SU-DHL-6 (cell line): ENCODE results near the gene PTK6.

Experiments
- EZH2phosphoT487 ChIP-seq: fragments of 200-600 bp; sonication (generic), shearing (Covaris generic); conservative IDR thresholded peaks from 2 replicates; pipeline ENCODE4 v1.6.1; 2018; ENCODE audit warnings: mild to moderate bottlenecking, antibody characterized with exemption, low read length, moderate library complexity, mixed read lengths
- TF ChIP-seq, protein P1 (sequence below): fragments of 200-600 bp; sonication (generic); IDR thresholded peaks from one replicate; pipeline ENCODE4 v1.5.1; 2017; ENCODE audit warnings: antibody characterized with exemption, mild to moderate bottlenecking, low read length, moderate library complexity; ENCODE audit not compliant: insufficient read depth, poor library complexity, severe bottlenecking

DNA sequence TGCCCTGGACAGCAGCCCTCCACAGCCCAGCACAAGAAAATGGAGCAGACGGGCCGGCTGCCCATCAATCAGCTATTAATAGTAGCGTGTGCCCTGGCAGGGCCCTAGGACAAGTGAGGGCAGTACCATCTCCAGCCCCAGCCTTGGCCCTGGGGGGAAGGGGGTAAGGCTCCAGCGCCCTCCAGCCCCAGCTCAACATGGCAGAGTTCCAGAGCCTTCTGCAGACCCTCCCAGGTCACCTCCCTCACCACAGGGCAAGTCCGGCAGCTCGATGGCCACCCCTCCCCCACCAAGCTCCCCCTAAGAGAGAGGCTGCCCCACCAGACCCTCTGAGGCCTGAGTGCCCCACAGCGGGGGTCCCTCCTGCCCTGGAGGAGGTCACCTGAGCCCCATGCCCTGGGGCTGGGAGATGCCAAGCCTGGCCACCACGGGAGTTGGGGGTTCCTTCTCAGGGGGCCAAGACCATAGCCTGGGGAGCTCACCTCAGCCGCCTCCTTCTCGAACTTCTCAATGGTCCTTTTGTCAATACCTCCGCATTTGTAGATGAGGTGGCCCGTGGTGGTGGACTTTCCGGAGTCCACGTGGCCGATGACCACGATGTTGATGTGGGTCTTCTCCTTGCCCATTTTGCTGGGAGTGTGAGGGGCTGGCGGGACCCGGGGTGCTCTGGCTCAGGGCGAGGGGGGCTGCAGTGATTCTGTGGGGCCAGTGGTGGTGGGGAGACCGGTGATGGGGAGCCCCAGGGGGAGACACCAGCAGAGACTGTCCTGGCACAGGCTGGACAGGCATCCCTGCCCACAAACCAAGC lies 39.8 kb downstream of the PTK6 start:
- TF ChIP-seq, protein P1, sequence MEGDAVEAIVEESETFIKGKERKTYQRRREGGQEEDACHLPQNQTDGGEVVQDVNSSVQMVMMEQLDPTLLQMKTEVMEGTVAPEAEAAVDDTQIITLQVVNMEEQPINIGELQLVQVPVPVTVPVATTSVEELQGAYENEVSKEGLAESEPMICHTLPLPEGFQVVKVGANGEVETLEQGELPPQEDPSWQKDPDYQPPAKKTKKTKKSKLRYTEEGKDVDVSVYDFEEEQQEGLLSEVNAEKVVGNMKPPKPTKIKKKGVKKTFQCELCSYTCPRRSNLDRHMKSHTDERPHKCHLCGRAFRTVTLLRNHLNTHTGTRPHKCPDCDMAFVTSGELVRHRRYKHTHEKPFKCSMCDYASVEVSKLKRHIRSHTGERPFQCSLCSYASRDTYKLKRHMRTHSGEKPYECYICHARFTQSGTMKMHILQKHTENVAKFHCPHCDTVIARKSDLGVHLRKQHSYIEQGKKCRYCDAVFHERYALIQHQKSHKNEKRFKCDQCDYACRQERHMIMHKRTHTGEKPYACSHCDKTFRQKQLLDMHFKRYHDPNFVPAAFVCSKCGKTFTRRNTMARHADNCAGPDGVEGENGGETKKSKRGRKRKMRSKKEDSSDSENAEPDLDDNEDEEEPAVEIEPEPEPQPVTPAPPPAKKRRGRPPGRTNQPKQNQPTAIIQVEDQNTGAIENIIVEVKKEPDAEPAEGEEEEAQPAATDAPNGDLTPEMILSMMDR: no peak
- TF ChIP-seq EZH2phosphoT487: no peak
